Trophoblast cell (in vitro differentiated cells and primary cell): ENCODE measurements around the gene CCDC146.
A peak's percentile ranks its signal among the peaks of the same experiment; 100 is the strongest.

ENCODE experiments used
- DNase-seq, 2 donors: peaks; one replicate each; pipeline ENCODE4 v3.0.0-alpha.2; 2016
- H2AFZ ChIP-seq: 2 replicates; pipeline ENCODE4 v1.6.1; 2013; ENCODE audit warnings: low read length, moderate library complexity, mild to moderate bottlenecking; ENCODE audit not compliant: insufficient read depth, poor library complexity
- H2AK5ac ChIP-seq: 2 replicates; pipeline ENCODE4 v1.6.1; 2013; ENCODE audit warnings: mild to moderate bottlenecking, low read length
- H2BK120ac ChIP-seq: 2 replicates; pipeline ENCODE4 v1.6.1; 2013; ENCODE audit warnings: low read length, mild to moderate bottlenecking, moderate library complexity; ENCODE audit not compliant: insufficient read depth, poor library complexity
- H2BK12ac ChIP-seq: 2 replicates; pipeline ENCODE4 v1.6.1; 2013; ENCODE audit warnings: mild to moderate bottlenecking, low read length, moderate library complexity
- H2BK5ac ChIP-seq: 2 replicates; pipeline ENCODE4 v1.6.1; 2013; ENCODE audit warnings: low read length, low read depth, moderate library complexity, mild to moderate bottlenecking; ENCODE audit not compliant: poor library complexity
- H3K14ac ChIP-seq: 2 replicates; pipeline ENCODE4 v1.6.1; 2013; ENCODE audit warnings: mild to moderate bottlenecking, low read length
- H3K18ac ChIP-seq: 2 replicates; pipeline ENCODE4 v1.6.1; 2013; ENCODE audit warnings: mild to moderate bottlenecking, low read length
- H3K23ac ChIP-seq: 2 replicates; pipeline ENCODE4 v1.6.1; 2013; ENCODE audit warnings: low read length
- H3K27ac ChIP-seq: 2 replicates; pipeline ENCODE4 v1.5.1; 2013; ENCODE audit warnings: low read depth, mild to moderate bottlenecking, inconsistent platforms, low read length, moderate library complexity
- H3K27me3 ChIP-seq: 2 replicates; pipeline ENCODE4 v1.6.1; 2013; ENCODE audit warnings: inconsistent platforms, mild to moderate bottlenecking, low read length, moderate library complexity; ENCODE audit not compliant: insufficient read depth
- H3K36me3 ChIP-seq, 2 experiments: 1 replicate in 1 of 2; 2 replicates in 1 of 2; pipeline ENCODE4 v1.6.1; 2013; ENCODE audit warnings: low read length in 2 of 2, mild to moderate bottlenecking in 2 of 2, moderate library complexity in 1 of 2; ENCODE audit not compliant: insufficient read depth in 2 of 2, control insufficient read depth in 1 of 2
- H3K4ac ChIP-seq: 2 replicates; pipeline ENCODE4 v1.6.1; 2013; ENCODE audit warnings: low read depth, mild to moderate bottlenecking, low read length, moderate library complexity
- H3K4me1 ChIP-seq, 2 experiments: 1 replicate in 1 of 2; 2 replicates in 1 of 2; pipeline ENCODE4 v1.6.1; 2013; ENCODE audit warnings: low read length in 2 of 2, mild to moderate bottlenecking in 2 of 2, moderate library complexity in 1 of 2; ENCODE audit not compliant: insufficient read depth in 2 of 2, control insufficient read depth in 1 of 2
- H3K4me2 ChIP-seq: 2 replicates; pipeline ENCODE4 v1.6.1; 2013; ENCODE audit warnings: inconsistent platforms, mild to moderate bottlenecking, low read length, moderate library complexity
- H3K4me3 ChIP-seq: 2 replicates; pipeline ENCODE4 v1.5.1; 2013; ENCODE audit warnings: mild to moderate bottlenecking, low read depth, low read length, inconsistent platforms
- H3K79me1 ChIP-seq: one replicate; pipeline ENCODE4 v1.6.1; 2013; ENCODE audit warnings: low read length
- H3K79me2 ChIP-seq: 2 replicates; pipeline ENCODE4 v1.6.1; 2013; ENCODE audit warnings: low read length, mild to moderate bottlenecking; ENCODE audit not compliant: control insufficient read depth, insufficient read depth, poor library complexity
- H3K9ac ChIP-seq: 2 replicates; pipeline ENCODE4 v1.6.1; 2013; ENCODE audit warnings: mild to moderate bottlenecking, low read length
- H3K9me3 ChIP-seq: 2 replicates; pipeline ENCODE4 v1.6.1; 2013; ENCODE audit warnings: low read depth, mild to moderate bottlenecking, control low read depth, inconsistent platforms, low read length; ENCODE audit not compliant: insufficient read depth
- H4K12ac ChIP-seq: 2 replicates; pipeline ENCODE4 v1.6.1; 2013; ENCODE audit warnings: low read depth, mild to moderate bottlenecking, low read length, moderate library complexity
- H4K8ac ChIP-seq: 2 replicates; pipeline ENCODE4 v1.6.1; 2013; ENCODE audit warnings: low read depth, mild to moderate bottlenecking, low read length, moderate library complexity
- H4K91ac ChIP-seq: one replicate; pipeline ENCODE4 v1.6.1; 2013; ENCODE audit warnings: low read depth, mild to moderate bottlenecking, low read length, moderate library complexity
- WGBS: extraction: QIAGEN DNeasy Blood & Tissue Kit; methylation state at CpG from one replicate; pipeline ENCODE4 v1.1.7; 2013; ENCODE audit warnings: missing lambda C conversion rate; ENCODE audit not compliant: insufficient read length, insufficient coverage; ENCODE audit errors: extremely low coverage; 5-methylcytosine and 5-hydroxymethylcytosine counted together

The CCDC146 gene

DNA sequence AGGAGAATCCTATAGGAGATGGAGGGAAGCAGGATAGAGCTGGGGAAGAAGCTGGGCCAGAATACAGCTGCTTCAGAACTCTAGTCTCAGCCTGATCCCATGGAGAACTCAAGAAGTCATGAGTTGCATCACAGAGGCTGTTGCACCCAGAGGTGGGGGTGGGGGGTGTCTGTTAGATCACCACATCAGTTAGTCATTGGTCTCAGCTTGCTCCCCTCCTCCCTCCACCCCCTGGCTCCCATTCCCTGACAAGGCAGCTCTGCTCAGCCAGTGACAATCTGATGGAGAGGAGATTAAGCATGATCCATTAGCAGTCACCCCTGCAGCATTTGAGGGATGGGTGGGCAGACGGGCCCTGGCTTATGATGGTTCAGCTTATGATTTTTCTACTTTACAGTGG lies 135.6 kb downstream of the CCDC146 start:
- Histone ChIP-seq H4K8ac (no peak overlapping the region), H3K27me3 (no peaks in the 10 kb centered on the region), H4K91ac (no peak overlapping the region), H2BK5ac (no peak overlapping the region), H3K36me3 (no peaks in the 10 kb centered on the region), H3K23ac (no peak overlapping the region), H3K9ac (no peak overlapping the region), H3K4me2 (no peak overlapping the region), H3K18ac (no peak overlapping the region), H4K12ac (no peak overlapping the region), H3K9me3 (no peaks in the 10 kb centered on the region), H3K79me1 (no peaks in the 10 kb centered on the region), H3K27ac (no peak overlapping the region), H3K79me2 (no peaks in the 10 kb centered on the region), H2AFZ (no peak overlapping the region), H2AK5ac (no peak overlapping the region), H3K4me1 (no peaks in the 10 kb centered on the region), H2BK120ac (no peak overlapping the region), H3K4ac (no peak overlapping the region), H3K4me3 (no peak overlapping the region), H3K14ac (no peak overlapping the region), H2BK12ac (no peak overlapping the region)
- DNase-seq, result no peak
- no CpG with 5 or more reads among the region's 1 CpG for WGBS

DNA sequence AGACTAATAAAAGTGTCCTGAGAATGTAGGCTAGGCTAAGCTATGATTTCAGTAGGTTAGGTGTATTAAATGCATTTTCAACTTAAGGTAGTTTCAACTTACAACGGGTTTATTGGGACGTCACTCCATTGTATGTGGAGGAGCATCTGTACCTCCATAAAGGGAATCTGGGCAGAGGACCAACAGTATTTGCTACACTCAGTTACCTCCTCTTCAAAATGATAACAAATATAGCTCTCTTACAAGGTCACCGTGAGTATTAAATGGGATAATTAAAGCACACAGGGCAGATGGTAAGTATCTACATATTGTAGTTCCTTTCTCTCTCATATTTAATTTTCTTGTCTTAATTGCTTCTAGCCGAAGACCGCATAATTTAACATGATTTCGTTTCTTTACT lies 136.2 kb downstream of the CCDC146 start:
- Histone ChIP-seq H4K8ac (no peak overlapping the region), H3K36me3 (no peaks in the 10 kb centered on the region), H3K27ac (no peak overlapping the region), H3K14ac (no peak overlapping the region), H2BK5ac (no peak overlapping the region), H3K4me2 (no peak overlapping the region), H2BK12ac (no peak overlapping the region), H4K91ac (no peak overlapping the region), H4K12ac (no peak overlapping the region), H2BK120ac (no peak overlapping the region), H3K79me1 (no peaks in the 10 kb centered on the region), H3K23ac (no peak overlapping the region), H2AFZ (no peak overlapping the region), H3K9ac (no peak overlapping the region), H3K9me3 (no peaks in the 10 kb centered on the region), H3K18ac (no peak overlapping the region), H2AK5ac (no peak overlapping the region), H3K4me1 (no peaks in the 10 kb centered on the region), H3K27me3 (no peaks in the 10 kb centered on the region), H3K4me3 (no peak overlapping the region), H3K79me2 (no peaks in the 10 kb centered on the region), H3K4ac (no peak overlapping the region)
- no CpG with 5 or more reads among the region's 6 CpGs for WGBS
- DNase-seq, result no peak

DNA sequence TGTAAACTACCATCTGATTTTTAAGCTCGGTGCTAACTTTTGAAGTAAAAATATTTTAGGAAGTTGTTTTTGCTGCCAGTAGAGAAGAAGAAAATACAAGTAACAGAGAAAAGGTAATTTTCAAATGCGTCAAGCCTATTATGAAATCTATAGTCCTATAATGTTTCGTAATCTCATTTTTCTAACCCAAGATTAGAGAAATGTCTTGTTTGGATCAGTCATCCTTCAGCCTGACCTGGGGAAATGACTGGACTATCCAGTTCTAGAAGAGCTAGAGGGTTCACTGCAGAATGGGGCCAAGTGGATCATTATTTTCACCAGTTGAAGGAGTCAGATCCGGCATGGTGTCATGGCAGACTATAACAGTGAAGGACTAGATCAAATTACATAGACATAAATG lies 139.9 kb downstream of the CCDC146 start:
- Histone ChIP-seq H2AK5ac (no peak overlapping the region), H3K9ac (no peak overlapping the region), H2AFZ (no peak overlapping the region), H2BK12ac (no peak overlapping the region), H3K79me1 (no peaks in the 10 kb centered on the region), H3K4me3 (no peak overlapping the region), H3K4ac (no peak overlapping the region), H3K27ac (no peak overlapping the region), H3K36me3 (no peaks in the 10 kb centered on the region), H4K12ac (no peak overlapping the region), H3K4me1 (no peaks in the 10 kb centered on the region), H3K9me3 (no peaks in the 10 kb centered on the region), H3K79me2 (no peaks in the 10 kb centered on the region), H3K14ac (no peak overlapping the region), H3K27me3 (no peaks in the 10 kb centered on the region), H3K18ac (no peak overlapping the region), H2BK120ac (no peak overlapping the region), H3K4me2 (no peak overlapping the region), H3K23ac (no peak overlapping the region), H4K91ac (no peak overlapping the region), H4K8ac (no peak overlapping the region), H2BK5ac (no peak overlapping the region)
- peak in 1 of 2 donors; percentile 60 for DNase-seq
- WGBS, result no CpG with 5 or more reads among the region's 4 CpGs

DNA sequence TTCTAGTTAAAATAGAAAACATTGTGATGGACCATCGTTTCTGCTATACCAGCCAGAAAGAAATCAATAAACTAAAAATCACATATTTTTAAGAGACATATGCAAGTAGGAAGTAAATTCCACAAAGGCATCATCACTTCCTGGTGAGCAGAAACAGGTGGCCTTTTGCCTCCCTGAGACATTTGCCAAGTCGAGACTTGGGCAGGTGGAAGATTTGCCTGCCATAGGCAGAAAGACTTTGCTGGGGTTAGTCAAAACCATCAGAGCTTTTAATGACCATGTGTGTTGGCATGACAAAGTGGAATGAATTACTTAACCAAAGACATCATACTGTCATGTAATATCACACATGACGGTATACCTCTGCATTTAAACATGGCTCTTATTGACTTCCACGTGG lies 143.3 kb downstream of the CCDC146 start:
- Histone ChIP-seq H2BK12ac (no peak overlapping the region), H3K79me2 (no peaks in the 10 kb centered on the region), H3K4me3 (no peak overlapping the region), H3K14ac (no peak overlapping the region), H2BK5ac (no peak overlapping the region), H3K4me2 (no peak overlapping the region), H4K8ac (no peak overlapping the region), H3K36me3 (no peaks in the 10 kb centered on the region), H3K9ac (no peak overlapping the region), H3K4me1 (no peaks in the 10 kb centered on the region), H3K27ac (no peak overlapping the region), H3K18ac (no peak overlapping the region), H3K79me1 (no peaks in the 10 kb centered on the region), H3K4ac (no peak overlapping the region), H3K27me3 (no peaks in the 10 kb centered on the region), H4K91ac (no peak overlapping the region), H3K9me3 (no peaks in the 10 kb centered on the region), H3K23ac (no peak overlapping the region), H2AFZ (no peak overlapping the region), H2BK120ac (no peak overlapping the region), H2AK5ac (no peak overlapping the region), H4K12ac (no peak overlapping the region)
- no CpG with 5 or more reads among the region's 4 CpGs for WGBS
- no peak for DNase-seq
